T47D (cell line): Measurements from ENCODE around the gene CC2D2B.
"Not testable (repeated sequence)": the region's sequence is repeated elsewhere in the genome, so short reads cannot be mapped to it uniquely, and the experiment has no call there.

Source experiments
- DNase-seq, 2 experiments: peaks; one replicate each; pipeline versions ENCODE4 v3.0.0 to v3.0.0-alpha.2; 2011 to 2012; ENCODE audit warnings: low read depth in 1 of 2, low spot score in 1 of 2
- JUND ChIP-seq: IDR thresholded peaks from 2 replicates; pipeline ENCODE4 v1.6.1; 2012; ENCODE audit warnings: low read depth
- in situ Hi-C: cut with HindIII; loops from 2 replicates; pipeline ENCODE4 v1.10.0; 2016; ENCODE audit warnings: low sequenced_read_pairs, low pct_unique_long_range_greater_than_20kb

Gene CC2D2B

DNA sequence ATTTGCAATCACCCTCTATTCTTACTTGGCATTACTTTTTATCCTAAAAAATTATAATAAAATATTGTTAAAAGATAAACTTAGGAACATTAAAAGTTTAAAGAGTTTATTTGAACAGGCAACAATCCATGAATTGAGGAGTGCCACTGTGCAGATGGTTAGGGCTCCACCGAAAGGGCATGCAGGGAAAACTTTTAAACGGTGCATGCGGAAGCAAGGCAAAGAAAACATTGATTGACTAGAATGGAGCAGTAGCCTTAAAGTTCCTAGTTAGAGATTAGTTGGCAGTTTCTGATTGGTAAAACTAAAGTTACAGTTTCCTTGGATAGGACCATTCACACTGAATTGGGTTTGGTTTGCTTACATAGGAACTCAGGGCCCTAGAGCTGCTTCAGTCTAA is 17.3 kb downstream of the CC2D2B start:
- DNase-seq = no peak
- no peak for TF ChIP-seq JUND
- in situ Hi-C loops = no loop called here

DNA sequence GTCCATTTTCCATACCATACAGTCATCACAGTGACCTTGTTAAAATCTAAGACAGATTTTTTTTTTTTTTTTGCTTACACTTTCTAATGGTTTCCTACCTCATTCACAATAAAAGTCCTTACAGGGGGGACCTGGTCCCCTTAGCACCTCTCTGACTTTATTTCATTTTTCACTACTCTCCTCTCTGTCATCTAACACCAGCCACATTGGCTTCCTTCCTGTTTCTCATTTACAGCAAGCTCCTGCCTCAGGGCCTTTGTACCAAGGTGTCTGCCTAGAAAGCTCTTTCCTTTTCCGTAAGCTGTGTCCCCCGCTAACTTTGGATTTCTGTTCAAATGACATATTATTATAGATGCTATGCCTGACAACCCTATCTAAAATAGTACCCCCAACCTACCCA is 27.7 kb downstream of the CC2D2B start:
- in situ Hi-C loops = no loop called here
- no peak for TF ChIP-seq JUND
- DNase-seq = no peak

GRCh38 chr10:95941115-95941514 is 33.3 kb downstream of the CC2D2B start:
- in situ Hi-C loops = no loop called here
- no peak for TF ChIP-seq JUND
- DNase-seq = no peak

GRCh38 chr10:95963202-95963990 is 55.6 kb downstream of the CC2D2B start:
- in situ Hi-C loops = no loop called here
- no peak for TF ChIP-seq JUND
- DNase-seq = no peak

- no peak for TF ChIP-seq JUND
- in situ Hi-C loops = no loop called here
- no peak for DNase-seq
Observed at GRCh38 chr10:95963991-95964389, 56.2 kb downstream of the CC2D2B start.

- DNase-seq = no peak
- TF ChIP-seq JUND = no peak
- in situ Hi-C loops = no loop called here
Observed at GRCh38 chr10:95964756-95965155, 57.0 kb downstream of the CC2D2B start.

- no peak for TF ChIP-seq JUND
- in situ Hi-C loops = no loop called here
Observed at GRCh38 chr10:95976362-95977229, 68.8 kb downstream of the CC2D2B start.

DNA sequence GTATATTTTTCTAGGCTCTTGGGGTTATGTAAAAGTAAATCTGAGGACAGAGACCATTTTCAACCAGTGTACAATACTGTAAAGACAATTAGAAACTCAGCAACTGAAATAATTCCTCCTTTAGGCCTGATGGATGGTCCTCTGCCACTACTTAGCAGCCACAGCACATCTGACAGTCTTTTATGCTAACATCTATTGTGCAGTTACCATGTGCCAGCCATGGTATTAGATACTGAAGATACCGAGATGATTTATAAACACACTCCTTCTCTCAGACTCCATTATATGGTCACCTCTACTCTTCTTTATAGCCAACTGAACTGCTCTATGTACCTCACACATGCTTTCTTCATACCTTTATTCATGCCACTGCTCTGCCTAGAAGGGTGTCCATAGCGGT is 74.4 kb downstream of the CC2D2B start:
- no peak for TF ChIP-seq JUND
- in situ Hi-C loops = no loop called here
- DNase-seq = no peak

More at GRCh38 chr10:95976362-95977229, 68.8 kb downstream of the CC2D2B start:
- DNase-seq = no peak

DNA sequence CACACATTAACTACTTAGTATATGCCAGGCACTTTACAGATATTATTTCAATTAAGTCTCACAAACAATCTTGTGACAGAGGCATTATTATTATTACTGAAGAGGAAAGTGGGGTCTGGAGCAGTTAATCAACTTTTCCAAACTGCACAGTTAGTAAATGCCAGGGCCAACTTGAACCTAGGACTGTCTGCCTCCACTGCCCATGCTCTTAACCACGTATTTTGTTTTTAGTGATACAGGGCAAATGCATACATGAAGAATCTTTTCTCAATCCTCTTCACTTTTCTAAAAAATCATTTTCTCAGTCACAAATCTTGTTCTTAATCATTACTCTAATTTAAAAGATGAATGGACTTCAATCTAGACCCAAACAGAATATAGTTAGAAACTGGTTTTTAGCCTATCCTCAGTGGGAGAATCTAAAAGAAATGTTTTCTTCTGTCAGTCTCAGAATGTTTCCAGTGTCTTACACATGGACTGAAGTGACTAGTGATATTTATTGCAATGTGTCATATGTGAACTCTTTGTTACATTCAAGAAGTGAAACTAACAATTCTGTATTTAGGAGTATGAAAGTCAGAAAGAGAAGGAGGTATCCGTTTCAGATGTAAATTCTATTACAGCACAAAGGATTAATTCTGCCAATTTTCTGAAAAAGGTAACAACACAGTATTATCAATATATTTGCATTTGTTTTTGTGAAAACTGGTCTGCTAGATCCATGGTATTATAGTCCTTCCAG is 80.1 kb downstream of the CC2D2B start:
- in situ Hi-C loops = no loop called here
- TF ChIP-seq JUND = no peak
- DNase-seq = no peak

DNA sequence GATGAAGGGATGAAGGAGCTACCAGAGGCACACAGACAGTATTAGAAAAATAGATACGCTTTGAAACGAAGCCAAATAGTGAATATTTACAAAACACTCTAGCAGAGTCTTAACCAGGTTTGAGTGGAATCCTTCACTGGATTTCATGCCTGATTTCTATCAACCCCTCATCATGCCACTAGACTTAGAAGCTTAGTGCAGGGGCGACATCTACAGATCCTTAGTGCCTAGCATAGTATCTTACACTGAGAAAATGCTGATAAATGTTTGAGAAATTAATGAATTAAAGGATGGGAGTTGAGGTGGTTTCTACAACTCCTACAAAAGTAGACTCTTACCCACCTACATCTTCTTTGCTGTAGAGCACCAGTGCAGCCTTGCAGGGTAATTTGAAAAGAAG is 80.9 kb downstream of the CC2D2B start:
- in situ Hi-C loops = no loop called here
- TF ChIP-seq JUND = no peak
- peak in 1 of 2 experiments; percentile 47 for DNase-seq

- in situ Hi-C loops, DNase-seq: not testable (repeated sequence)
Observed at GRCh38 chr10:95994376-95994775, 86.6 kb downstream of the CC2D2B start.

GRCh38 chr10:95998255-95998784 is 90.5 kb downstream of the CC2D2B start:
- TF ChIP-seq JUND = no peak
- in situ Hi-C loops = no loop called here
- no peak for DNase-seq
